Neural cell (in vitro differentiated cells): ENCODE measurements around the gene PIGK.

Source experiments
- EP300 ChIP-seq: fragments of 450-650 bp; conservative IDR thresholded peaks from 2 replicates; pipeline ENCODE4 v1.6.1; 2014; ENCODE audit warnings: antibody characterized with exemption, mild to moderate bottlenecking, moderate library complexity; ENCODE audit not compliant: poor library complexity, severe bottlenecking
- EZH2 ChIP-seq: fragments of 200-600, 300-800 bp; shearing (Covaris generic), sonication (generic); IDR thresholded peaks from 2 replicates; pipeline ENCODE4 v1.6.1; 2014; ENCODE audit warnings: antibody characterized with exemption, low read length, borderline replicate concordance, mild to moderate bottlenecking; ENCODE audit not compliant: insufficient read depth, poor library complexity, severe bottlenecking
- MXI1 ChIP-seq: fragments of 450-650 bp; conservative IDR thresholded peaks from 2 replicates; pipeline ENCODE4 v1.6.1; 2014; ENCODE audit warnings: antibody characterized with exemption, mild to moderate bottlenecking; ENCODE audit not compliant: poor library complexity, severe bottlenecking
- POLR2AphosphoS5 ChIP-seq: IDR thresholded peaks from 2 replicates; pipeline ENCODE4 v1.6.1; 2012
- RAD21 ChIP-seq: fragments of 450-650 bp; conservative IDR thresholded peaks from 2 replicates; pipeline ENCODE4 v1.6.1; 2014; ENCODE audit warnings: antibody characterized with exemption, mild to moderate bottlenecking, moderate library complexity
- SMC3 ChIP-seq: fragments of 450-650 bp; conservative IDR thresholded peaks from 2 replicates; pipeline ENCODE4 v1.6.1; 2014; ENCODE audit warnings: antibody characterized with exemption, mild to moderate bottlenecking, moderate library complexity; ENCODE audit not compliant: poor library complexity
- TAF1 ChIP-seq: IDR thresholded peaks from 2 replicates; pipeline ENCODE4 v1.6.1; 2012; ENCODE audit warnings: low read depth
- TF ChIP-seq, protein P1 (sequence below): fragments of 450-650 bp; IDR thresholded peaks from 2 replicates; pipeline ENCODE4 v1.5.1; 2014; ENCODE audit warnings: antibody characterized with exemption, mild to moderate bottlenecking, moderate library complexity; ENCODE audit not compliant: poor library complexity, severe bottlenecking
- TF ChIP-seq, protein P2 (sequence below): IDR thresholded peaks from 2 replicates; pipeline ENCODE4 v1.6.1; 2012; ENCODE audit warnings: borderline replicate concordance

DNA sequence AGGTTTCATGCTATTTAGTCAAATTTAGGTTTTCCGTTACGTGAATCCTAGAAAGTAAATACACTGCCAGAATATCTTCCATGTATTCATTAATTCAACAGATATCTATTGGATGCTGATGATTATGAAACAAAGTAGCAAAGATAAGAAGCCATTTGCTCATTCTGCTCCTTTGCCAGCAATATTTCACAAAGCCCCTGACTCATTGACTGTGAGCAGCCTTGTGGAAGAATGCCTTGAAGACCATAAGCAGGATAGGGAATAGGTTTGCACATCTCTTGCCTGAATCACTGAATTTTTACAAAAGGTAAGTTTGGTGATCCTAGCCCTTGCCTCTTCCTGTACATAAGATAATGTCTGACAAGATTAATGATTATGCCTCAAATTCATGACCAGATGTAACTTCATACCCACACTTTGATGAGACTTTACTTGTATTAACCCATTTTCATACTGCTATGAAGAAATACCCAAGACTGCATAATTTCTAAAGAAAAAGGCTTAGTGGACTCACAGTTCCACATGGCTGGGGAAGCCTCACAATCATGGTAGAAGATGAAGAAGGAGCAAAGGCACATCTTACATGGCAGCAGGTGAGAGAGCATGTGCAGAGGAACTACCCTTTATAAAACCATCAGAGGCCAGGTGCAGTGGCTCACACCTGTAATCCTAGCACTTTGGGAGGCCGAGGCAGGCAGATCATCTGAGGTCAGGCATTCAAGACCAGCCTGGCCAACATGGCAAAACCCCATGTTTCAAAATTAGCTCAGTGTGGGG is 1.6 kb upstream of the PIGK start:
- TF ChIP-seq, protein P1, sequence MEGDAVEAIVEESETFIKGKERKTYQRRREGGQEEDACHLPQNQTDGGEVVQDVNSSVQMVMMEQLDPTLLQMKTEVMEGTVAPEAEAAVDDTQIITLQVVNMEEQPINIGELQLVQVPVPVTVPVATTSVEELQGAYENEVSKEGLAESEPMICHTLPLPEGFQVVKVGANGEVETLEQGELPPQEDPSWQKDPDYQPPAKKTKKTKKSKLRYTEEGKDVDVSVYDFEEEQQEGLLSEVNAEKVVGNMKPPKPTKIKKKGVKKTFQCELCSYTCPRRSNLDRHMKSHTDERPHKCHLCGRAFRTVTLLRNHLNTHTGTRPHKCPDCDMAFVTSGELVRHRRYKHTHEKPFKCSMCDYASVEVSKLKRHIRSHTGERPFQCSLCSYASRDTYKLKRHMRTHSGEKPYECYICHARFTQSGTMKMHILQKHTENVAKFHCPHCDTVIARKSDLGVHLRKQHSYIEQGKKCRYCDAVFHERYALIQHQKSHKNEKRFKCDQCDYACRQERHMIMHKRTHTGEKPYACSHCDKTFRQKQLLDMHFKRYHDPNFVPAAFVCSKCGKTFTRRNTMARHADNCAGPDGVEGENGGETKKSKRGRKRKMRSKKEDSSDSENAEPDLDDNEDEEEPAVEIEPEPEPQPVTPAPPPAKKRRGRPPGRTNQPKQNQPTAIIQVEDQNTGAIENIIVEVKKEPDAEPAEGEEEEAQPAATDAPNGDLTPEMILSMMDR = no peak
- TF ChIP-seq TAF1 (no peak), SMC3 (no peak), EP300 (no peak), EZH2 (no peak), POLR2AphosphoS5 (no peak), MXI1 (no peak), RAD21 (no peak)
- TF ChIP-seq, protein P2, sequence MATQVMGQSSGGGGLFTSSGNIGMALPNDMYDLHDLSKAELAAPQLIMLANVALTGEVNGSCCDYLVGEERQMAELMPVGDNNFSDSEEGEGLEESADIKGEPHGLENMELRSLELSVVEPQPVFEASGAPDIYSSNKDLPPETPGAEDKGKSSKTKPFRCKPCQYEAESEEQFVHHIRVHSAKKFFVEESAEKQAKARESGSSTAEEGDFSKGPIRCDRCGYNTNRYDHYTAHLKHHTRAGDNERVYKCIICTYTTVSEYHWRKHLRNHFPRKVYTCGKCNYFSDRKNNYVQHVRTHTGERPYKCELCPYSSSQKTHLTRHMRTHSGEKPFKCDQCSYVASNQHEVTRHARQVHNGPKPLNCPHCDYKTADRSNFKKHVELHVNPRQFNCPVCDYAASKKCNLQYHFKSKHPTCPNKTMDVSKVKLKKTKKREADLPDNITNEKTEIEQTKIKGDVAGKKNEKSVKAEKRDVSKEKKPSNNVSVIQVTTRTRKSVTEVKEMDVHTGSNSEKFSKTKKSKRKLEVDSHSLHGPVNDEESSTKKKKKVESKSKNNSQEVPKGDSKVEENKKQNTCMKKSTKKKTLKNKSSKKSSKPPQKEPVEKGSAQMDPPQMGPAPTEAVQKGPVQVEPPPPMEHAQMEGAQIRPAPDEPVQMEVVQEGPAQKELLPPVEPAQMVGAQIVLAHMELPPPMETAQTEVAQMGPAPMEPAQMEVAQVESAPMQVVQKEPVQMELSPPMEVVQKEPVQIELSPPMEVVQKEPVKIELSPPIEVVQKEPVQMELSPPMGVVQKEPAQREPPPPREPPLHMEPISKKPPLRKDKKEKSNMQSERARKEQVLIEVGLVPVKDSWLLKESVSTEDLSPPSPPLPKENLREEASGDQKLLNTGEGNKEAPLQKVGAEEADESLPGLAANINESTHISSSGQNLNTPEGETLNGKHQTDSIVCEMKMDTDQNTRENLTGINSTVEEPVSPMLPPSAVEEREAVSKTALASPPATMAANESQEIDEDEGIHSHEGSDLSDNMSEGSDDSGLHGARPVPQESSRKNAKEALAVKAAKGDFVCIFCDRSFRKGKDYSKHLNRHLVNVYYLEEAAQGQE = no peak
